ENCODE results near the gene DUSP16. TPM values are rescaled to one million over a fixed set of nuclear protein-coding genes. Genes with fewer than 3 reads are reported as not detected.
"Not testable (repeated sequence)": the region's sequence is repeated elsewhere in the genome, so short reads cannot be mapped to it uniquely, and the experiment has no call there.

DUSP16 gene
- total RNA-seq, 1 experiment from 2014 or later = 5.3 TPM

GRCh38 chr12:12511021-12511783 lies 51.5 kb downstream of the DUSP16 start:
- Histone ChIP-seq H3K36me3 (no peaks in the 10 kb centered on the region), H3K27me3 (no peaks in the 10 kb centered on the region), H3K4me3 (no peak overlapping the region), H3K27ac (no peak overlapping the region), H3K4me1 (no peaks in the 10 kb centered on the region), H3K9me3 (replicated peaks) (no peaks in the 10 kb centered on the region)
- DNase-seq = no peak

- H3K9me3 ChIP-seq (replicated peaks) = no peaks in the 10 kb centered on the region
- no peaks in the 10 kb centered on the region for H3K27me3 ChIP-seq
- H3K27ac ChIP-seq = no peak overlapping the region
- H3K4me1 ChIP-seq = no peaks in the 10 kb centered on the region
- H3K4me3 ChIP-seq = no peak overlapping the region
- DNase-seq = no peak
- H3K36me3 ChIP-seq = no peaks in the 10 kb centered on the region
Measured at GRCh38 chr12:12510551-12510950, 52.1 kb downstream of the DUSP16 start.

GRCh38 chr12:12510141-12510540 lies 52.5 kb downstream of the DUSP16 start:
- no peak overlapping the region for H3K4me3 ChIP-seq
- no peak overlapping the region for H3K27ac ChIP-seq
- DNase-seq = no peak
- H3K36me3 ChIP-seq = no peaks in the 10 kb centered on the region
- no peaks in the 10 kb centered on the region for H3K4me1 ChIP-seq
- no peaks in the 10 kb centered on the region for H3K9me3 ChIP-seq (replicated peaks)
- H3K27me3 ChIP-seq = no peaks in the 10 kb centered on the region

GRCh38 chr12:12508612-12509011 lies 54.1 kb downstream of the DUSP16 start:
- Histone ChIP-seq H3K4me1 (no peaks in the 10 kb centered on the region), H3K27me3 (no peaks in the 10 kb centered on the region), H3K27ac (no peak overlapping the region), H3K36me3 (no peaks in the 10 kb centered on the region), H3K4me3 (no peak overlapping the region), H3K9me3 (replicated peaks) (no peaks in the 10 kb centered on the region)
- DNase-seq = no peak

- H3K27me3 ChIP-seq = no peaks in the 10 kb centered on the region
- no peaks in the 10 kb centered on the region for H3K36me3 ChIP-seq
- no peak overlapping the region for H3K27ac ChIP-seq
- H3K4me3 ChIP-seq = no peak overlapping the region
- no peaks in the 10 kb centered on the region for H3K9me3 ChIP-seq (replicated peaks)
- no peaks in the 10 kb centered on the region for H3K4me1 ChIP-seq
- DNase-seq = no peak
Measured at GRCh38 chr12:12507121-12507520, 55.5 kb downstream of the DUSP16 start.

- DNase-seq = no peak
- Histone ChIP-seq H3K4me3 (no peak overlapping the region), H3K27ac (no peak overlapping the region)
Measured at GRCh38 chr12:12506496-12506890, 56.2 kb downstream of the DUSP16 start.

GRCh38 chr12:12505544-12506495 lies 56.8 kb downstream of the DUSP16 start:
- Histone ChIP-seq H3K4me3 (no peak overlapping the region), H3K4me1 (no peaks in the 10 kb centered on the region)

More at GRCh38 chr12:12506496-12506890, 56.2 kb downstream of the DUSP16 start:
- H3K27me3 ChIP-seq = no peaks in the 10 kb centered on the region
- H3K36me3 ChIP-seq = no peaks in the 10 kb centered on the region
- H3K4me1 ChIP-seq = no peaks in the 10 kb centered on the region
- no peaks in the 10 kb centered on the region for H3K9me3 ChIP-seq (replicated peaks)

GRCh38 chr12:12503384-12504078 lies 59.1 kb downstream of the DUSP16 start:
- H3K36me3 ChIP-seq = no peaks in the 10 kb centered on the region
- H3K9me3 ChIP-seq (replicated peaks) = no peaks in the 10 kb centered on the region
- no peak for DNase-seq
- no peak overlapping the region for H3K27ac ChIP-seq
- H3K4me1 ChIP-seq = no peaks in the 10 kb centered on the region
- H3K27me3 ChIP-seq = no peaks in the 10 kb centered on the region
- H3K4me3 ChIP-seq = no peak overlapping the region

More at GRCh38 chr12:12505544-12506495, 56.8 kb downstream of the DUSP16 start:
- Histone ChIP-seq H3K27me3 (no peaks in the 10 kb centered on the region), H3K9me3 (replicated peaks) (no peaks in the 10 kb centered on the region), H3K36me3 (no peaks in the 10 kb centered on the region), H3K27ac (no peak overlapping the region)
- no peak for DNase-seq

- Histone ChIP-seq H3K36me3 (no peaks in the 10 kb centered on the region), H3K27ac (no peak overlapping the region), H3K4me1 (no peaks in the 10 kb centered on the region), H3K9me3 (replicated peaks) (no peaks in the 10 kb centered on the region), H3K27me3 (no peaks in the 10 kb centered on the region), H3K4me3 (no peak overlapping the region)
- DNase-seq = no peak
Measured at GRCh38 chr12:12502815-12503151, 59.9 kb downstream of the DUSP16 start.

- not testable (repeated sequence) for H3K4me3 ChIP-seq
Measured at GRCh38 chr12:12502130-12502814, 60.4 kb downstream of the DUSP16 start.

GRCh38 chr12:12501121-12501520 lies 61.5 kb downstream of the DUSP16 start:
- no peaks in the 10 kb centered on the region for H3K9me3 ChIP-seq (replicated peaks)
- H3K27me3 ChIP-seq = no peaks in the 10 kb centered on the region
- no peak overlapping the region for H3K4me3 ChIP-seq
- H3K4me1 ChIP-seq = no peaks in the 10 kb centered on the region
- H3K36me3 ChIP-seq = no peaks in the 10 kb centered on the region
- no peak overlapping the region for H3K27ac ChIP-seq
- DNase-seq = no peak

More at GRCh38 chr12:12502130-12502814, 60.4 kb downstream of the DUSP16 start:
- H3K27ac ChIP-seq; H3K9me3 ChIP-seq (replicated peaks); DNase-seq; H3K27me3 ChIP-seq; H3K4me1 ChIP-seq; H3K36me3 ChIP-seq: not testable (repeated sequence)

- Histone ChIP-seq H3K27me3 (no peaks in the 10 kb centered on the region), H3K36me3 (no peaks in the 10 kb centered on the region), H3K9me3 (replicated peaks) (no peaks in the 10 kb centered on the region), H3K4me3 (no peak overlapping the region), H3K27ac (no peak overlapping the region), H3K4me1 (no peaks in the 10 kb centered on the region)
- no peak for DNase-seq
Measured at GRCh38 chr12:12499909-12500604, 62.6 kb downstream of the DUSP16 start.

GRCh38 chr12:12498210-12498609 lies 64.5 kb downstream of the DUSP16 start:
- no peaks in the 10 kb centered on the region for H3K9me3 ChIP-seq (replicated peaks)
- DNase-seq = no peak

GRCh38 chr12:12495536-12495935 lies 67.1 kb downstream of the DUSP16 start:
- Histone ChIP-seq H3K4me1 (no peaks in the 10 kb centered on the region), H3K36me3 (no peaks in the 10 kb centered on the region; the same call in 1 of the 2 replicates), H3K9me3 (replicated peaks) (no peaks in the 10 kb centered on the region), H3K27me3 (no peaks in the 10 kb centered on the region), H3K27ac (no peak overlapping the region), H3K4me3 (no peak overlapping the region)
- no peak for DNase-seq

More at GRCh38 chr12:12498210-12498609, 64.5 kb downstream of the DUSP16 start:
- Histone ChIP-seq H3K4me1 (no peaks in the 10 kb centered on the region), H3K4me3 (no peak overlapping the region), H3K27me3 (no peaks in the 10 kb centered on the region), H3K36me3 (no peaks in the 10 kb centered on the region), H3K27ac (no peak overlapping the region)
